Panc1 (cell line): ENCODE data around the gene SMARCA2. TPM values are rescaled to one million over a fixed set of nuclear protein-coding genes. Genes with fewer than 3 reads are reported as not detected.

Source experiments
- ATAC-seq: fragments of 200-7000 bp; cut with Tn5 transposase; 2 replicates; pipeline ENCODE4 v1.9.1; 2020; ENCODE audit warnings: mild to moderate bottlenecking, moderate library complexity
- BruUV-seq: library from RNA; stranded (reverse); fragments of 400-500 nt; replicated peaks from 2 replicates; lab custom pipeline; 2021; lab: Mats Ljungman, UMichigan
- CTCF ChIA-PET: fragments of 300-600 bp; sonication (Branson Sonifier 250); formaldehyde crosslinking; loops from one replicate; lab custom pipeline; 2022; ENCODE audit warnings: antibody characterized with exemption; lab: Charles Lee
- POLR2A ChIA-PET: fragments of 300-600 bp; sonication (Branson Sonifier 250); formaldehyde crosslinking; loops from one replicate; lab custom pipeline; 2022; ENCODE audit warnings: antibody characterized with exemption; lab: Charles Lee
- DNase-seq: peaks from one replicate; pipeline ENCODE4 v3.0.0-alpha.2; 2010; ENCODE audit warnings: low read depth, low spot score
- H3K27ac ChIP-seq: 2 replicates; pipeline ENCODE4 v1.5.1; 2011; ENCODE audit warnings: mild to moderate bottlenecking, low read length, inconsistent platforms
- H3K27me3 ChIP-seq: fragments of 200-500 bp; sonication (Bioruptor generic); 2 replicates; pipeline ENCODE4 v1.6.0; 2014; ENCODE audit warnings: low read length, inconsistent platforms; ENCODE audit not compliant: control insufficient read depth, insufficient read depth
- H3K36me3 ChIP-seq: fragments of 200-500 bp; sonication (Bioruptor generic); 2 replicates; pipeline ENCODE4 v1.5.1; 2014; ENCODE audit warnings: inconsistent platforms, mild to moderate bottlenecking, low read length, moderate library complexity; ENCODE audit not compliant: control insufficient read depth, insufficient read depth
- H3K4me1 ChIP-seq: 2 replicates; pipeline ENCODE4 v1.5.1; 2011; ENCODE audit warnings: inconsistent platforms, mild to moderate bottlenecking, low read length, moderate library complexity; ENCODE audit not compliant: control insufficient read depth, insufficient read depth
- H3K4me3 ChIP-seq, 2 experiments: 2 replicates each; pipeline ENCODE4 v1.5.1; 2011 to 2012; ENCODE audit warnings: low read depth in 2 of 2, low read length in 2 of 2, mild to moderate bottlenecking in 2 of 2, inconsistent platforms in 1 of 2, moderate library complexity in 1 of 2
- H3K9me3 ChIP-seq: fragments of 200-500 bp; sonication (Bioruptor generic); 2 replicates; pipeline ENCODE4 v1.5.1; 2014; ENCODE audit warnings: low read depth, mild to moderate bottlenecking, inconsistent platforms, low read length, moderate library complexity; ENCODE audit not compliant: control insufficient read depth, insufficient read depth
- CTCF ChIP-seq: fragments of 450-650 bp; IDR thresholded peaks from 2 replicates; pipeline ENCODE4 v1.5.1; 2017; ENCODE audit warnings: mild to moderate bottlenecking
- POLR2AphosphoS5 ChIP-seq: IDR thresholded peaks from 2 replicates; pipeline ENCODE4 v1.6.1; 2012; ENCODE audit warnings: mild to moderate bottlenecking, low read depth, low read length, moderate library complexity
- REST ChIP-seq, 2 experiments: IDR thresholded peaks; 2 replicates each; pipeline ENCODE4 v1.6.1; 2011 to 2012; ENCODE audit warnings: low read depth in 2 of 2, control low read depth in 1 of 2, low read length in 1 of 2, mild to moderate bottlenecking in 1 of 2, moderate library complexity in 1 of 2; ENCODE audit not compliant: insufficient read depth in 1 of 2
- SIN3A ChIP-seq: IDR thresholded peaks from 2 replicates; pipeline ENCODE4 v1.6.1; 2012; ENCODE audit warnings: low read depth, mild to moderate bottlenecking, low read length, moderate library complexity, borderline replicate concordance; ENCODE audit not compliant: insufficient read depth
- TCF7L2 ChIP-seq: IDR thresholded peaks from 2 replicates; pipeline ENCODE4 v1.6.1; 2011; ENCODE audit warnings: mild to moderate bottlenecking, low read depth, low read length, inconsistent platforms
- in situ Hi-C: cut with HindIII; loops from 2 replicates; pipeline ENCODE4 v1.10.0; 2016; ENCODE audit warnings: low sequenced_read_pairs, low pct_unique_long_range_greater_than_20kb
- intact Hi-C: fragments of 100-400 bp; cut with micrococcal nuclease; formaldehyde crosslinking; loops from one replicate; pipeline ENCODE4 v1.10.0; 2022; ENCODE audit not compliant: unreplicated experiment
- total RNA-seq: library from RNA; stranded (reverse); gene quantifications from one replicate; pipeline ENCODE4 v1.2.1, GENCODE V29; 2021; ENCODE audit not compliant: unreplicated experiment

Gene SMARCA2
- total RNA-seq, 1 experiment from 2014 or later = 13.3 TPM

GRCh38 chr9:2209400-2209799 lies 194.3 kb downstream of the SMARCA2 start:
- Histone ChIP-seq H3K36me3 (no peaks in the 10 kb centered on the region), H3K9me3 (no peaks in the 10 kb centered on the region), H3K27ac (no peak overlapping the region), H3K27me3 (no peaks in the 10 kb centered on the region), H3K4me3 (no peak overlapping the region), H3K4me1 (no peaks in the 10 kb centered on the region)
- intact Hi-C loops (no loop called here), in situ Hi-C loops (no loop called here)
- DNase-seq (no peak), ATAC-seq (no peak)
- BruUV-seq = no TSS peak
- ChIA-PET CTCF (no interaction called here), POLR2A (no interaction called here)
- TF ChIP-seq POLR2AphosphoS5 (no peak), REST (IDR thresholded peaks at IDR 0.05; ENCODE audit: insufficient read depth in 1 of 2, low read depth in 2 of 2, low read length in 1 of 2) (no peak), SIN3A (no peak), TCF7L2 (no peak), CTCF (no peak)

DNA sequence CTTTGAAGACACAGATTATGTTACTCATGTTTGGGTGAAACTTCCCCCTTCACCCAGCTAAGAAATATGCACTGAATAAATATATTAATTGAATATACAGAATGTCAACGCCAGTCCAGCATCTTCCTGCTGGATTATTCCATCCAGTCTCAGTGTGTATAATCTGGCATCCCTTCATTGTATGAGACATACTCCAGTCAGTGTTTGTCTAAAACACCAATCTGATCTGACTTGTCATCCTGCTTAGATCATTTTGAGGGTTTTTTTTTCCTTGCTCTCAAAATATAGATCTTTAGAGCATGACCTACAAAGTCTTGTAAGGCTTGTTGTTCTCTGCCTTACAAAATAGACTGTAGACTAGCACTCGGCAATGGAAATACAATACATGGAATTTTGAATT lies 195.1 kb downstream of the SMARCA2 start:
- ChIA-PET CTCF (no interaction called here), POLR2A (no interaction called here)
- no peak overlapping the region for H3K4me3 ChIP-seq
- BruUV-seq = no TSS peak
- H3K4me1 ChIP-seq = no peaks in the 10 kb centered on the region
- no peaks in the 10 kb centered on the region for H3K36me3 ChIP-seq
- TF ChIP-seq REST (IDR thresholded peaks at IDR 0.05; ENCODE audit: insufficient read depth in 1 of 2, low read depth in 2 of 2, low read length in 1 of 2) (no peak), TCF7L2 (no peak), CTCF (no peak), POLR2AphosphoS5 (no peak)
- no peaks in the 10 kb centered on the region for H3K9me3 ChIP-seq
- no peak for DNase-seq
- in situ Hi-C loops = no loop called here
- intact Hi-C loops = no loop called here
- no peak for ATAC-seq
- no peaks in the 10 kb centered on the region for H3K27me3 ChIP-seq
- H3K27ac ChIP-seq = no peak overlapping the region
